ENCODE data around the gene DAB1. TPM values are rescaled to one million over a fixed set of nuclear protein-coding genes. Genes with fewer than 3 reads are reported as not detected.

The DAB1 gene
- total and polyA plus RNA-seq, 7 experiments from 2014 or later, result 0.27 to 1.9 (median 0.43) TPM; not detected in 1

DNA sequence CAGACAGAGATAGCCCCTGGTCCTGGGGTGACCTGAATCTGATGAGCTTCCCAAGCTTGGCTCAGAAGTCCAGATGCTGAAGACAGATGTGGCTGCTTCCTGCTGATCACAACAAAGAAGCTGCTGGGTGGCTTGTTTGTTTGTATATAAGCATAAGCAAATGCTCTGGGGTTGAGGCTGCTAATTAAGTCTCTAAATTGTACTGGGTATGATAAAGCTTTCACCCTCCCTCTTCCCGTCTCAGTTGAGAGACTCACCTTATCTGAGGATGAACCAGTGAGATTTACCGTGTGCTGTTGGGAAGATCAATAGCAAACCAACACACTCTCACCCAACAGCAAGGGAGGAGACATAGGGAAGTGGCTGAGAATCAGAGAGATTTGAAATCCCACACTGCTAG lies 42.0 kb downstream of the DAB1 start:
- no peak overlapping the region for H3K27ac Mint-ChIP-seq
- ChIA-PET POLR2A (no interaction called here), CTCF (no interaction called here)
- H3K27me3 Mint-ChIP-seq, result peaks cover 0 to 10% (median 3%) of the 10 kb centered on the region in 5 donors
- ATAC-seq, result no peak
- no peak overlapping the region for H3K4me3 Mint-ChIP-seq
- no peak overlapping the region for H3K4me3 ChIP-seq (ENCODE audit: low read length)
- no peaks in the 10 kb centered on the region for H3K36me3 Mint-ChIP-seq
- no peak overlapping the region for H3K27ac ChIP-seq (ENCODE audit: low read depth, low read length)
- no peak for DNase-seq
- no peaks in the 10 kb centered on the region for H3K4me1 ChIP-seq (ENCODE audit: control insufficient read depth in 2 of 2, insufficient read depth in 2 of 2, low read length in 2 of 2)
- peaks cover 0 to 4% (median 0%) of the 10 kb centered on the region in 11 donors for H3K9me3 Mint-ChIP-seq
- intact Hi-C loops (cut with micrococcal nuclease), result no loop called here
- H3K9me3 ChIP-seq (ENCODE audit: control insufficient read depth in 2 of 3, low read length in 3 of 3), result no peaks in the 10 kb centered on the region
- no peaks in the 10 kb centered on the region for H3K27me3 ChIP-seq (ENCODE audit: control insufficient read depth in 2 of 2, insufficient read depth in 2 of 2, low read length in 2 of 2)
- H3K36me3 ChIP-seq (ENCODE audit: control insufficient read depth in 2 of 3, insufficient read depth in 3 of 3, low read length in 3 of 3), result no peaks in the 10 kb centered on the region
- peaks cover 0 to 1% (median 0%) of the 10 kb centered on the region in 7 donors for H3K4me1 Mint-ChIP-seq

GRCh38 chr1:57381426-57381825 lies 42.4 kb downstream of the DAB1 start:
- DNase-seq, result no peak
- Histone ChIP-seq H3K36me3 (ENCODE audit: control insufficient read depth in 2 of 3, insufficient read depth in 3 of 3, low read length in 3 of 3) (no peaks in the 10 kb centered on the region), H3K4me3 (ENCODE audit: low read length) (no peak overlapping the region), H3K27ac (ENCODE audit: low read depth, low read length) (no peak overlapping the region), H3K4me1 (ENCODE audit: control insufficient read depth in 2 of 2, insufficient read depth in 2 of 2, low read length in 2 of 2) (no peaks in the 10 kb centered on the region), H3K27me3 (ENCODE audit: control insufficient read depth in 2 of 2, insufficient read depth in 2 of 2, low read length in 2 of 2) (no peaks in the 10 kb centered on the region), H3K9me3 (ENCODE audit: control insufficient read depth in 2 of 3, low read length in 3 of 3) (no peaks in the 10 kb centered on the region)
- ChIA-PET CTCF (no interaction called here), POLR2A (no interaction called here)
- Mint-ChIP-seq H3K9me3 (peaks cover 0 to 4% (median 0%) of the 10 kb centered on the region in 11 donors), H3K4me1 (peaks cover 0 to 1% (median 0%) of the 10 kb centered on the region in 7 donors), H3K27ac (no peak overlapping the region), H3K36me3 (no peaks in the 10 kb centered on the region), H3K4me3 (no peak overlapping the region), H3K27me3 (peaks cover 0 to 10% (median 3%) of the 10 kb centered on the region in 5 donors)
- no peak for ATAC-seq
- intact Hi-C loops (cut with micrococcal nuclease), result no loop called here

DNA sequence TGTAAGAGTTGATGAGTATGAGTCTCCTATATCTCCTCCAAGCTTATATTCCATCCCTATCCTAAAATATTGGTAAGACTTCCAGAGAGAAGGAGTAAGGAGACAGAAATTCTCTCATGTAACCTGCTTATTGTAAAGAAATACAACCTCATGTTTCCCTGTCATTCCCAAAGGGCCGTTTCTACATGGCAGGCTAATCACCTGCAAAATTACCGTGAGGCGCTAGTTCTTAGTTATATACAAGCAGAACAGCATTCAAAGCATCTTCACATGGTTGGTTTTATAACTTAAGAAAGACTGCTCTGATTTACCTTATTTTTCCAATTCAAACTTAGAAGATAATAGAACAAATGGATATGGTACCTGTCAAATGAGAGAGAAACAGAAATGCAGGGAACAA lies 42.9 kb downstream of the DAB1 start:
- Histone ChIP-seq H3K4me1 (ENCODE audit: control insufficient read depth in 2 of 2, insufficient read depth in 2 of 2, low read length in 2 of 2) (no peaks in the 10 kb centered on the region), H3K9me3 (ENCODE audit: control insufficient read depth in 2 of 3, low read length in 3 of 3) (no peaks in the 10 kb centered on the region), H3K27me3 (ENCODE audit: control insufficient read depth in 2 of 2, insufficient read depth in 2 of 2, low read length in 2 of 2) (no peaks in the 10 kb centered on the region), H3K27ac (ENCODE audit: low read depth, low read length) (no peak overlapping the region), H3K36me3 (ENCODE audit: control insufficient read depth in 2 of 3, insufficient read depth in 3 of 3, low read length in 3 of 3) (no peaks in the 10 kb centered on the region), H3K4me3 (ENCODE audit: low read length) (no peak overlapping the region)
- Mint-ChIP-seq H3K4me1 (peaks cover 0 to 1% (median 0%) of the 10 kb centered on the region in 7 donors), H3K9me3 (peaks cover 0 to 4% (median 0%) of the 10 kb centered on the region in 11 donors), H3K4me3 (no peak overlapping the region), H3K27me3 (peaks cover 0 to 14% (median 4%) of the 10 kb centered on the region in 5 donors), H3K36me3 (no peaks in the 10 kb centered on the region), H3K27ac (no peak overlapping the region)
- ChIA-PET CTCF (no interaction called here), POLR2A (no interaction called here)
- DNase-seq (no peak), ATAC-seq (no peak)
- intact Hi-C loops (cut with micrococcal nuclease), result no loop called here

DNA sequence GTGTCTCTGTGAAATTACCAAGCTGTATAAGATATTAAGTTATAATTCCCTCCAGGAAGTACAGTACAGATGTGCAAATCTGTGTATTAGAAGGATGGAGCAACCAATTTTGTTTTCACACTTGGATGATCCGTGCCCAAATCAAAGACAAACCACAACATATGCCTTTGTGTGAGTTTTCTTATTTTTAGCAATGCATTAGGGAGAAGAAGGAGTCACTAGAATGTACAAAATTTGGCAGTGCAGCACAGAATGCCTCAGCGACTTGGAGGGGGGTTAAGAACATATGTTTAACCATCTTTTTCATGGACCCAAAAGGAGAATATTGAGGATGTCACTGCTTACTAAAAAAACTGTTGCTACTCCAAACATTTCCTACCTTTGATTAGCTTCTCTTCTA lies 45.3 kb downstream of the DAB1 start:
- POLR2A ChIA-PET, result no interaction called here

GRCh38 chr1:57377339-57378139 lies 46.3 kb downstream of the DAB1 start:
- H3K27ac Mint-ChIP-seq, result no peak overlapping the region
- intact Hi-C loops (cut with micrococcal nuclease), result no loop called here
- no peaks in the 10 kb centered on the region for H3K4me1 ChIP-seq (ENCODE audit: control insufficient read depth in 2 of 2, insufficient read depth in 2 of 2, low read length in 2 of 2)

More for the DNA sequence above, 45.3 kb downstream of the DAB1 start:
- peaks cover 0 to 19% (median 6%) of the 10 kb centered on the region in 5 donors for H3K27me3 Mint-ChIP-seq
- Histone ChIP-seq H3K27ac (ENCODE audit: low read depth, low read length) (no peak overlapping the region), H3K27me3 (ENCODE audit: control insufficient read depth in 2 of 2, insufficient read depth in 2 of 2, low read length in 2 of 2) (no peaks in the 10 kb centered on the region), H3K9me3 (ENCODE audit: control insufficient read depth in 2 of 3, low read length in 3 of 3) (no peaks in the 10 kb centered on the region), H3K4me1 (ENCODE audit: control insufficient read depth in 2 of 2, insufficient read depth in 2 of 2, low read length in 2 of 2) (no peaks in the 10 kb centered on the region), H3K36me3 (ENCODE audit: control insufficient read depth in 2 of 3, insufficient read depth in 3 of 3, low read length in 3 of 3) (no peaks in the 10 kb centered on the region), H3K4me3 (ENCODE audit: low read length) (no peak overlapping the region)
- H3K27ac Mint-ChIP-seq, result no peak overlapping the region
- no peak for DNase-seq
- no peaks in the 10 kb centered on the region for H3K36me3 Mint-ChIP-seq
- intact Hi-C loops (cut with micrococcal nuclease), result no loop called here
- H3K9me3 Mint-ChIP-seq, result peaks cover 0 to 2% (median 0%) of the 10 kb centered on the region in 11 donors
- CTCF ChIA-PET, result no interaction called here
- no peak overlapping the region for H3K4me3 Mint-ChIP-seq
- H3K4me1 Mint-ChIP-seq, result no peaks in the 10 kb centered on the region
- no peak for ATAC-seq

DNA sequence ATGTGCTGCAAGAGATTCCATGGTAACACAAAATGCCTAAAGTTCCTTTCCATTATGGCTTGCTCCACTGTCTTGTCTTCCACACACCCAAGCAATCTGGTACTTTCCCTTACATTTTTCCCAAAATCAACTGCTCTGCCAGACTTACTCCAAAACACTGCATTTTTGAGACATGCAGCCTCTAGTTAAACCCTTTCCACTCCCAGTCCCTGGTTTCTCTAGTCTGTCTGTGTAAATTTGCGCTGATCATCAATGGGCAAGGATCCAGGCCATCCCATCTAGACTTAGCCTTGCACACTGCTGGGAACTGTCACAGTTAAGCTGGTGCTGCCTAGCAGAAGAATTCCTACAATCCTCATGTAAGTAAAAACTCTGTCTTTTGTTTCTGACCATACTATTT lies 47.8 kb downstream of the DAB1 start:
- DNase-seq (no peak), ATAC-seq (no peak)
- H3K36me3 Mint-ChIP-seq, result no peaks in the 10 kb centered on the region
- no peak overlapping the region for H3K27ac ChIP-seq (ENCODE audit: low read depth, low read length)
- H3K27me3 ChIP-seq (ENCODE audit: control insufficient read depth in 2 of 2, insufficient read depth in 2 of 2, low read length in 2 of 2), result no peaks in the 10 kb centered on the region
- no peak overlapping the region for H3K27ac Mint-ChIP-seq
- H3K36me3 ChIP-seq (ENCODE audit: control insufficient read depth in 2 of 3, insufficient read depth in 3 of 3, low read length in 3 of 3), result no peaks in the 10 kb centered on the region
- H3K4me1 ChIP-seq (ENCODE audit: control insufficient read depth in 2 of 2, insufficient read depth in 2 of 2, low read length in 2 of 2), result no peaks in the 10 kb centered on the region
- H3K4me3 ChIP-seq (ENCODE audit: low read length), result no peak overlapping the region
- peaks cover 0 to 19% (median 6%) of the 10 kb centered on the region in 5 donors for H3K27me3 Mint-ChIP-seq
- CTCF ChIA-PET, result no interaction called here
- no peaks in the 10 kb centered on the region for H3K9me3 ChIP-seq (ENCODE audit: control insufficient read depth in 2 of 3, low read length in 3 of 3)
- H3K4me1 Mint-ChIP-seq, result no peaks in the 10 kb centered on the region
- H3K9me3 Mint-ChIP-seq, result no peaks in the 10 kb centered on the region
- POLR2A ChIA-PET, result no interaction called here
- no peak overlapping the region for H3K4me3 Mint-ChIP-seq
- intact Hi-C loops (cut with micrococcal nuclease), result no loop called here

More at GRCh38 chr1:57377339-57378139, 46.3 kb downstream of the DAB1 start:
- Histone ChIP-seq H3K27me3 (ENCODE audit: control insufficient read depth in 2 of 2, insufficient read depth in 2 of 2, low read length in 2 of 2) (no peaks in the 10 kb centered on the region), H3K27ac (ENCODE audit: low read depth, low read length) (no peak overlapping the region), H3K9me3 (ENCODE audit: control insufficient read depth in 2 of 3, low read length in 3 of 3) (no peaks in the 10 kb centered on the region), H3K4me3 (ENCODE audit: low read length) (no peak overlapping the region), H3K36me3 (ENCODE audit: control insufficient read depth in 2 of 3, insufficient read depth in 3 of 3, low read length in 3 of 3) (no peaks in the 10 kb centered on the region)
- ATAC-seq, result no peak
- DNase-seq, result no peak
- Mint-ChIP-seq H3K27me3 (peaks cover 0 to 19% (median 6%) of the 10 kb centered on the region in 5 donors), H3K4me1 (no peaks in the 10 kb centered on the region), H3K4me3 (no peak overlapping the region), H3K36me3 (no peaks in the 10 kb centered on the region), H3K9me3 (no peaks in the 10 kb centered on the region)
- CTCF ChIA-PET, result no interaction called here
- POLR2A ChIA-PET, result no interaction called here

- Mint-ChIP-seq H3K27ac (no peak overlapping the region), H3K9me3 (peaks cover 0 to 11% (median 6%) of the 10 kb centered on the region in 11 donors), H3K27me3 (peaks cover 0 to 6% (median 0%) of the 10 kb centered on the region in 5 donors), H3K36me3 (peaks cover 0 to 5% (median 0%) of the 10 kb centered on the region in 5 donors), H3K4me3 (no peak overlapping the region), H3K4me1 (no peaks in the 10 kb centered on the region)
- H3K4me3 ChIP-seq (ENCODE audit: low read length), result no peak overlapping the region
- intact Hi-C loops (cut with micrococcal nuclease), result no loop called here
- POLR2A ChIA-PET, result no interaction called here
- no peaks in the 10 kb centered on the region for H3K36me3 ChIP-seq (ENCODE audit: control insufficient read depth in 2 of 3, insufficient read depth in 3 of 3, low read length in 3 of 3)
- H3K4me1 ChIP-seq (ENCODE audit: control insufficient read depth in 2 of 2, insufficient read depth in 2 of 2, low read length in 2 of 2), result no peaks in the 10 kb centered on the region
- no peak for DNase-seq
- CTCF ChIA-PET, result no interaction called here
- H3K9me3 ChIP-seq (ENCODE audit: control insufficient read depth in 2 of 3, low read length in 3 of 3), result no peaks in the 10 kb centered on the region
- no peaks in the 10 kb centered on the region for H3K27me3 ChIP-seq (ENCODE audit: control insufficient read depth in 2 of 2, insufficient read depth in 2 of 2, low read length in 2 of 2)
- no peak overlapping the region for H3K27ac ChIP-seq (ENCODE audit: low read depth, low read length)
- no peak for ATAC-seq
Measured at GRCh38 chr1:57369889-57370288, 54.0 kb downstream of the DAB1 start.
